ENCODE data around the gene WBP2. TPM values are rescaled to one million over a fixed set of nuclear protein-coding genes. Genes with fewer than 3 reads are reported as not detected.

WBP2 gene
- total and polyA plus RNA-seq, 2 of the 13 experiments (the other 11 are each of a cell fraction or from before 2014, with no cell fraction given) = 29.2 to 29.5 TPM

GRCh38 chr17:75846692-75847613 lies 8.2 kb downstream of the WBP2 start (continued):
- TF ChIP-seq CREBL2 (CRISPR knock-in tag; IDR thresholded peaks at IDR 0.05; ENCODE audit: borderline replicate concordance) (no peak), ZBTB26 (CRISPR knock-in tag; IDR thresholded peaks at IDR 0.05; ENCODE audit: borderline replicate concordance) (peak; percentile 75), ZSCAN21 (CRISPR knock-in tag; IDR thresholded peaks at IDR 0.05; ENCODE audit: borderline replicate concordance) (peak; percentile 94), GLI4 (CRISPR knock-in tag; IDR thresholded peaks at IDR 0.05; ENCODE audit: borderline replicate concordance) (0 out of 2 replicates have a peak, but pooled peaks have one; percentile 19), ZMYM2 (CRISPR knock-in tag; IDR thresholded peaks at IDR 0.05) (peak; percentile 62; the same call in 1 of the 2 replicates), NCOA1 (CRISPR knock-in tag; IDR thresholded peaks at IDR 0.05) (peak; percentile 97), KLF11 (CRISPR knock-in tag; IDR thresholded peaks at IDR 0.05) (peak; percentile 78), HMG20B (CRISPR knock-in tag; conservative IDR thresholded peaks at IDR 0.05) (peak; percentile 97), ZNF75D (CRISPR knock-in tag; IDR thresholded peaks at IDR 0.05; ENCODE audit: borderline replicate concordance) (no peak), ZZZ3 (CRISPR knock-in tag; IDR thresholded peaks at IDR 0.05; ENCODE audit: borderline replicate concordance) (peak; percentile 66; the same call in 1 of the 2 replicates), ZSCAN25 (CRISPR knock-in tag; IDR thresholded peaks at IDR 0.05) (peak; percentile 98), MAFG (CRISPR knock-in tag; IDR thresholded peaks at IDR 0.05) (no peak), KLF6 (CRISPR knock-in tag; IDR thresholded peaks at IDR 0.05) (peak; percentile 81)
- TF ChIP-seq, protein P1, sequence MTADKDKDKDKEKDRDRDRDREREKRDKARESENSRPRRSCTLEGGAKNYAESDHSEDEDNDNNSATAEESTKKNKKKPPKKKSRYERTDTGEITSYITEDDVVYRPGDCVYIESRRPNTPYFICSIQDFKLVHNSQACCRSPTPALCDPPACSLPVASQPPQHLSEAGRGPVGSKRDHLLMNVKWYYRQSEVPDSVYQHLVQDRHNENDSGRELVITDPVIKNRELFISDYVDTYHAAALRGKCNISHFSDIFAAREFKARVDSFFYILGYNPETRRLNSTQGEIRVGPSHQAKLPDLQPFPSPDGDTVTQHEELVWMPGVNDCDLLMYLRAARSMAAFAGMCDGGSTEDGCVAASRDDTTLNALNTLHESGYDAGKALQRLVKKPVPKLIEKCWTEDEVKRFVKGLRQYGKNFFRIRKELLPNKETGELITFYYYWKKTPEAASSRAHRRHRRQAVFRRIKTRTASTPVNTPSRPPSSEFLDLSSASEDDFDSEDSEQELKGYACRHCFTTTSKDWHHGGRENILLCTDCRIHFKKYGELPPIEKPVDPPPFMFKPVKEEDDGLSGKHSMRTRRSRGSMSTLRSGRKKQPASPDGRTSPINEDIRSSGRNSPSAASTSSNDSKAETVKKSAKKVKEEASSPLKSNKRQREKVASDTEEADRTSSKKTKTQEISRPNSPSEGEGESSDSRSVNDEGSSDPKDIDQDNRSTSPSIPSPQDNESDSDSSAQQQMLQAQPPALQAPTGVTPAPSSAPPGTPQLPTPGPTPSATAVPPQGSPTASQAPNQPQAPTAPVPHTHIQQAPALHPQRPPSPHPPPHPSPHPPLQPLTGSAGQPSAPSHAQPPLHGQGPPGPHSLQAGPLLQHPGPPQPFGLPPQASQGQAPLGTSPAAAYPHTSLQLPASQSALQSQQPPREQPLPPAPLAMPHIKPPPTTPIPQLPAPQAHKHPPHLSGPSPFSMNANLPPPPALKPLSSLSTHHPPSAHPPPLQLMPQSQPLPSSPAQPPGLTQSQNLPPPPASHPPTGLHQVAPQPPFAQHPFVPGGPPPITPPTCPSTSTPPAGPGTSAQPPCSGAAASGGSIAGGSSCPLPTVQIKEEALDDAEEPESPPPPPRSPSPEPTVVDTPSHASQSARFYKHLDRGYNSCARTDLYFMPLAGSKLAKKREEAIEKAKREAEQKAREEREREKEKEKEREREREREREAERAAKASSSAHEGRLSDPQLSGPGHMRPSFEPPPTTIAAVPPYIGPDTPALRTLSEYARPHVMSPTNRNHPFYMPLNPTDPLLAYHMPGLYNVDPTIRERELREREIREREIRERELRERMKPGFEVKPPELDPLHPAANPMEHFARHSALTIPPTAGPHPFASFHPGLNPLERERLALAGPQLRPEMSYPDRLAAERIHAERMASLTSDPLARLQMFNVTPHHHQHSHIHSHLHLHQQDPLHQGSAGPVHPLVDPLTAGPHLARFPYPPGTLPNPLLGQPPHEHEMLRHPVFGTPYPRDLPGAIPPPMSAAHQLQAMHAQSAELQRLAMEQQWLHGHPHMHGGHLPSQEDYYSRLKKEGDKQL (CRISPR knock-in tag; IDR thresholded peaks at IDR 0.05; ENCODE audit: low read depth) = peak; percentile 98
- TF ChIP-seq, protein P2, sequence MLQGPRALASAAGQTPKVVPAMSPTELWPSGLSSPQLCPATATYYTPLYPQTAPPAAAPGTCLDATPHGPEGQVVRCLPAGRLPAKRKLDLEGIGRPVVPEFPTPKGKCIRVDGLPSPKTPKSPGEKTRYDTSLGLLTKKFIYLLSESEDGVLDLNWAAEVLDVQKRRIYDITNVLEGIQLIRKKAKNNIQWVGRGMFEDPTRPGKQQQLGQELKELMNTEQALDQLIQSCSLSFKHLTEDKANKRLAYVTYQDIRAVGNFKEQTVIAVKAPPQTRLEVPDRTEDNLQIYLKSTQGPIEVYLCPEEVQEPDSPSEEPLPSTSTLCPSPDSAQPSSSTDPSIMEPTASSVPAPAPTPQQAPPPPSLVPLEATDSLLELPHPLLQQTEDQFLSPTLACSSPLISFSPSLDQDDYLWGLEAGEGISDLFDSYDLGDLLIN (CRISPR knock-in tag; IDR thresholded peaks at IDR 0.05; ENCODE audit: borderline replicate concordance) = 0 out of 2 replicates have a peak, but pooled peaks have one; percentile 68
- TF ChIP-seq, protein P3, sequence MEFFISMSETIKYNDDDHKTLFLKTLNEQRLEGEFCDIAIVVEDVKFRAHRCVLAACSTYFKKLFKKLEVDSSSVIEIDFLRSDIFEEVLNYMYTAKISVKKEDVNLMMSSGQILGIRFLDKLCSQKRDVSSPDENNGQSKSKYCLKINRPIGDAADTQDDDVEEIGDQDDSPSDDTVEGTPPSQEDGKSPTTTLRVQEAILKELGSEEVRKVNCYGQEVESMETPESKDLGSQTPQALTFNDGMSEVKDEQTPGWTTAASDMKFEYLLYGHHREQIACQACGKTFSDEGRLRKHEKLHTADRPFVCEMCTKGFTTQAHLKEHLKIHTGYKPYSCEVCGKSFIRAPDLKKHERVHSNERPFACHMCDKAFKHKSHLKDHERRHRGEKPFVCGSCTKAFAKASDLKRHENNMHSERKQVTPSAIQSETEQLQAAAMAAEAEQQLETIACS (CRISPR knock-in tag; IDR thresholded peaks at IDR 0.05) = no peak

Measured in HepG2 (cell line).